ENCODE measurements around the gene DYNLL1. TPM values are rescaled to one million over a fixed set of nuclear protein-coding genes. Genes with fewer than 3 reads are reported as not detected.
A peak's percentile ranks its signal among the peaks of the same experiment; 100 is the strongest.

DYNLL1 gene
- total RNA-seq, 1 experiment from 2014 or later: 617 TPM

- DNase-seq (ENCODE audit: low spot score): peak; percentile 98
- Histone ChIP-seq H3K4me1 (ENCODE audit: insufficient read depth, low read length, poor library complexity, severe bottlenecking) (peaks cover 15% of the 10 kb centered on the region), H3K4me3 (ENCODE audit: low read depth, low read length, poor library complexity, severe bottlenecking) (peak within 1 kb of the TSS; percentile 92), H3K27ac (ENCODE audit: low read depth, low read length, poor library complexity, severe bottlenecking) (peak within 1 kb of the TSS; percentile 94), H3K36me3 (ENCODE audit: insufficient read depth, low read length, poor library complexity, severe bottlenecking) (peaks cover 29% of the 10 kb centered on the region), H3K9me3 (ENCODE audit: low read depth, low read length, poor library complexity, severe bottlenecking) (no peaks in the 10 kb centered on the region), H3K27me3 (replicated peaks; ENCODE audit: insufficient read depth, low read depth, low read length, poor library complexity) (no peaks in the 10 kb centered on the region)
- TF ChIP-seq CTCF (conservative IDR thresholded peaks at IDR 0.05; ENCODE audit: low read depth, low read length): peak; percentile 94
- no peak for TF ChIP-seq EZH2 (IDR thresholded peaks at IDR 0.05; ENCODE audit: borderline replicate concordance, low read depth, low read length, poor library complexity, severe bottlenecking)
- BruUV-seq (replicated peaks): no TSS peak
- intact Hi-C loops (cut with micrococcal nuclease; ENCODE audit: unreplicated experiment): loop anchor here (2.0 kb wide), 1 partner anchor 27 kb away; the partner anchor contains the start of gene DYNLL1
- POLR2A ChIA-PET (ENCODE audit: low non-redundant PET): no interaction called here
- CTCF ChIA-PET: no interaction called here
Observed at GRCh38 chr12:120469450-120470149, 26.3 kb upstream of the DYNLL1 start, which contains the start of gene SRSF9. SRSF9 (minus strand) TSS chr12:120469748; CDS start chr12:120469609, 139 bp downstream.

GRCh38 chr12:120470150-120470784 is 25.6 kb upstream of the DYNLL1 start:
- TF ChIP-seq CTCF (conservative IDR thresholded peaks at IDR 0.05; ENCODE audit: low read depth, low read length) (no peak), EZH2 (IDR thresholded peaks at IDR 0.05; ENCODE audit: borderline replicate concordance, low read depth, low read length, poor library complexity, severe bottlenecking) (no peak)
- H3K4me1 ChIP-seq (ENCODE audit: insufficient read depth, low read length, poor library complexity, severe bottlenecking): peaks cover 15% of the 10 kb centered on the region
- H3K4me3 ChIP-seq (ENCODE audit: low read depth, low read length, poor library complexity, severe bottlenecking): peak overlapping the region; percentile 92
- CTCF ChIA-PET: no interaction called here
- intact Hi-C loops (cut with micrococcal nuclease; ENCODE audit: unreplicated experiment): no loop called here
- no TSS peak for BruUV-seq (replicated peaks)
- POLR2A ChIA-PET (ENCODE audit: low non-redundant PET): no interaction called here
- H3K27ac ChIP-seq (ENCODE audit: low read depth, low read length, poor library complexity, severe bottlenecking): peak overlapping the region; percentile 94
- DNase-seq (ENCODE audit: low spot score): peak; percentile 28
- peaks cover 23% of the 10 kb centered on the region for H3K36me3 ChIP-seq (ENCODE audit: insufficient read depth, low read length, poor library complexity, severe bottlenecking)
- no peaks in the 10 kb centered on the region for H3K9me3 ChIP-seq (ENCODE audit: low read depth, low read length, poor library complexity, severe bottlenecking)
- H3K27me3 ChIP-seq (replicated peaks; ENCODE audit: insufficient read depth, low read depth, low read length, poor library complexity): no peaks in the 10 kb centered on the region

- BruUV-seq (replicated peaks): no TSS peak
- no peaks in the 10 kb centered on the region for H3K9me3 ChIP-seq (ENCODE audit: low read depth, low read length, poor library complexity, severe bottlenecking)
- intact Hi-C loops (cut with micrococcal nuclease; ENCODE audit: unreplicated experiment): no loop called here
- CTCF ChIA-PET: no interaction called here
- POLR2A ChIA-PET (ENCODE audit: low non-redundant PET): interaction anchor here (0.5 to 0.6 kb wide), 2 partner anchors 24 to 131 kb away, joined by 5 to 7 read pairs; no protein-coding TSS in a partner anchor
- H3K27me3 ChIP-seq (replicated peaks; ENCODE audit: insufficient read depth, low read depth, low read length, poor library complexity): no peaks in the 10 kb centered on the region
- TF ChIP-seq EZH2 (IDR thresholded peaks at IDR 0.05; ENCODE audit: borderline replicate concordance, low read depth, low read length, poor library complexity, severe bottlenecking) (no peak), CTCF (conservative IDR thresholded peaks at IDR 0.05; ENCODE audit: low read depth, low read length) (no peak)
- no peak for DNase-seq (ENCODE audit: low spot score)
- H3K27ac ChIP-seq (ENCODE audit: low read depth, low read length, poor library complexity, severe bottlenecking): no peak overlapping the region
- peaks cover 9% of the 10 kb centered on the region for H3K4me1 ChIP-seq (ENCODE audit: insufficient read depth, low read length, poor library complexity, severe bottlenecking)
- H3K4me3 ChIP-seq (ENCODE audit: low read depth, low read length, poor library complexity, severe bottlenecking): no peak overlapping the region
- H3K36me3 ChIP-seq (ENCODE audit: insufficient read depth, low read length, poor library complexity, severe bottlenecking): peaks cover under 1% of the 10 kb centered on the region
Observed at GRCh38 chr12:120472521-120472920, 23.4 kb upstream of the DYNLL1 start.
